Endodermal cell (in vitro differentiated cells): ENCODE data around the gene TIE1. TPM values are rescaled to one million over a fixed set of nuclear protein-coding genes. Genes with fewer than 3 reads are reported as not detected.

Experiments
- DNase-seq: peaks from one replicate; pipeline ENCODE4 v3.0.0-alpha.2; 2017
- H3K27ac ChIP-seq: 2 replicates; pipeline ENCODE4 v1.5.1; 2013; ENCODE audit warnings: mild to moderate bottlenecking, low read depth, low read length, moderate library complexity
- H3K27me3 ChIP-seq: 2 replicates; pipeline ENCODE4 v1.6.1; 2013; ENCODE audit warnings: mild to moderate bottlenecking, low read length, moderate library complexity; ENCODE audit not compliant: insufficient read depth, control insufficient read depth, poor library complexity, severe bottlenecking
- H3K36me3 ChIP-seq: 2 replicates; pipeline ENCODE4 v1.7.0; 2013; ENCODE audit warnings: mild to moderate bottlenecking, low read length, moderate library complexity; ENCODE audit not compliant: control insufficient read depth, insufficient read depth
- H3K4me1 ChIP-seq: one replicate; pipeline ENCODE4 v1.7.0; 2013; ENCODE audit warnings: low read length; ENCODE audit not compliant: control insufficient read depth, insufficient read depth
- H3K4me3 ChIP-seq: 2 replicates; pipeline ENCODE4 v1.5.1; 2013; ENCODE audit warnings: mild to moderate bottlenecking, low read length, moderate library complexity
- H3K9ac ChIP-seq: 2 replicates; pipeline ENCODE4 v1.6.1; 2013; ENCODE audit warnings: mild to moderate bottlenecking, low read length, moderate library complexity; ENCODE audit not compliant: poor library complexity, severe bottlenecking; ENCODE audit errors: extremely low read depth
- H3K9me3 ChIP-seq: 2 replicates; pipeline ENCODE4 v1.6.1; 2013; ENCODE audit warnings: mild to moderate bottlenecking, low read length, moderate library complexity; ENCODE audit not compliant: control insufficient read depth
- H3K27ac Mint-ChIP-seq: 2 replicates; pipeline ENCODE4 v1.8.0; 2020; ENCODE audit warnings: mixed read lengths
- H3K27me3 Mint-ChIP-seq: 2 replicates; pipeline ENCODE4 v1.8.0; 2021; ENCODE audit warnings: mild to moderate bottlenecking, mixed read lengths; ENCODE audit not compliant: insufficient read depth
- H3K36me3 Mint-ChIP-seq: 2 replicates; pipeline ENCODE4 v1.8.0; 2020; ENCODE audit warnings: low read depth, mixed read lengths
- H3K4me1 Mint-ChIP-seq: 2 replicates; pipeline ENCODE4 v1.8.0; 2020; ENCODE audit warnings: mixed read lengths
- H3K4me3 Mint-ChIP-seq: 2 replicates; pipeline ENCODE4 v1.8.0; 2020; ENCODE audit warnings: mild to moderate bottlenecking, moderate library complexity, mixed read lengths
- H3K9me3 Mint-ChIP-seq: 2 replicates; pipeline ENCODE4 v1.8.0; 2020; ENCODE audit warnings: mild to moderate bottlenecking, mixed read lengths
- CTCF ChIP-seq: fragments of 200-600 bp; sonication (generic); conservative IDR thresholded peaks from 2 replicates; pipeline ENCODE4 v1.5.0; 2021; ENCODE audit warnings: antibody characterized with exemption, mild to moderate bottlenecking
- whole genome bisulfite sequencing, 2 experiments: methylation state at CpG; one replicate each; pipeline versions ENCODE4 v1.1.5 to v1.1.7; 2013; ENCODE audit warnings: missing lambda C conversion rate in 2 of 2, mixed read lengths in 1 of 2; ENCODE audit not compliant: insufficient coverage in 1 of 2, insufficient read length in 1 of 2; 5-methylcytosine and 5-hydroxymethylcytosine counted together
- total RNA-seq, 2 donors: library from RNA; stranded (reverse); fragmentation: NEBNext Ultra II Directional in 1 of 2; extraction: Animal tissue kit (Norgen Biotek cat#: 25700) in 1 of 2; gene quantifications; 2 replicates in 1 of 2; 3 replicates in 1 of 2; pipeline ENCODE4 v1.2.1, GENCODE V29; 2021

The TIE1 gene
- total RNA-seq, 2 donors from 2014 or later: 0.40 to 0.99 TPM

GRCh38 chr1:43308635-43309404 is 8.0 kb downstream of the TIE1 start:
- H3K27ac ChIP-seq: no peak overlapping the region
- Mint-ChIP-seq H3K36me3 (no peaks in the 10 kb centered on the region), H3K4me3 (no peak overlapping the region), H3K27me3 (peaks cover 4% of the 10 kb centered on the region), H3K9me3 (no peaks in the 10 kb centered on the region), H3K27ac (no peak overlapping the region), H3K4me1 (peaks cover 6% of the 10 kb centered on the region)
- no peaks in the 10 kb centered on the region for H3K27me3 ChIP-seq
- WGBS, 2 experiments: 93 to 94% methylated on average over 10 to 20 of the region's 20 CpGs
- DNase-seq: no peak
- H3K4me3 ChIP-seq: no peak overlapping the region
- H3K4me1 ChIP-seq: no peaks in the 10 kb centered on the region
- no peak for TF ChIP-seq CTCF
- H3K9ac ChIP-seq: no peak overlapping the region
- H3K36me3 ChIP-seq: no peaks in the 10 kb centered on the region
- H3K9me3 ChIP-seq: no peaks in the 10 kb centered on the region

- H3K9me3 Mint-ChIP-seq: no peaks in the 10 kb centered on the region
- Histone ChIP-seq H3K27ac (no peak overlapping the region), H3K36me3 (no peaks in the 10 kb centered on the region), H3K4me3 (no peak overlapping the region), H3K9ac (no peak overlapping the region), H3K9me3 (no peaks in the 10 kb centered on the region), H3K4me1 (no peaks in the 10 kb centered on the region), H3K27me3 (no peaks in the 10 kb centered on the region)
- H3K27ac Mint-ChIP-seq: no peak overlapping the region
- no peak for DNase-seq
- no peak for TF ChIP-seq CTCF
- WGBS, 2 experiments: 92 to 100% methylated on average over 8 to 13 of the region's 13 CpGs
- H3K27me3 Mint-ChIP-seq: peaks cover 4% of the 10 kb centered on the region
- H3K4me1 Mint-ChIP-seq: peaks cover 6% of the 10 kb centered on the region
- no peaks in the 10 kb centered on the region for H3K36me3 Mint-ChIP-seq
- H3K4me3 Mint-ChIP-seq: no peak overlapping the region
These were observed 8.7 kb downstream of the TIE1 start for GRCh38 chr1:43309405-43310025.

- no peak for DNase-seq
- Mint-ChIP-seq H3K27me3 (peaks cover 3% of the 10 kb centered on the region), H3K36me3 (no peaks in the 10 kb centered on the region), H3K4me1 (no peaks in the 10 kb centered on the region), H3K27ac (no peak overlapping the region), H3K9me3 (no peaks in the 10 kb centered on the region), H3K4me3 (no peak overlapping the region)
- no peak for TF ChIP-seq CTCF
- WGBS, 2 experiments: 91 to 95% methylated on average over 6 to 9 of the region's 9 CpGs
- no peak overlapping the region for H3K9ac ChIP-seq
- H3K9me3 ChIP-seq: no peaks in the 10 kb centered on the region
- H3K4me1 ChIP-seq: no peaks in the 10 kb centered on the region
- no peaks in the 10 kb centered on the region for H3K36me3 ChIP-seq
- H3K27me3 ChIP-seq: no peaks in the 10 kb centered on the region
- H3K4me3 ChIP-seq: no peak overlapping the region
- no peak overlapping the region for H3K27ac ChIP-seq
These were observed 10.7 kb downstream of the TIE1 start for GRCh38 chr1:43311521-43311920.
